ENCODE measurements around the gene TMIE.

Gene TMIE

GRCh38 chr3:46756642-46757041, 55.5 kb downstream of the TMIE start:
- no peaks in the 10 kb centered on the region for H3K9me3 ChIP-seq (ENCODE audit: insufficient read depth, low read length)
- H3K27ac ChIP-seq (ENCODE audit: low read length): no peak overlapping the region
- H3K79me2 ChIP-seq (ENCODE audit: low read length): no peaks in the 10 kb centered on the region
- H4K20me1 ChIP-seq (ENCODE audit: insufficient read depth, low read length): no peaks in the 10 kb centered on the region
- no peak overlapping the region for H3K4me3 ChIP-seq (ENCODE audit: low read length)
- H3K27me3 ChIP-seq (ENCODE audit: low read depth, low read length): 0 out of 2 replicates have a peak, but pooled peaks cover 3% of the 10 kb centered on the region
- no peaks in the 10 kb centered on the region for H3K36me3 ChIP-seq (replicated peaks; ENCODE audit: low read depth, low read length)
- H3K4me2 ChIP-seq (ENCODE audit: low read length): no peak overlapping the region
- TF ChIP-seq CTCF (IDR thresholded peaks at IDR 0.05; ENCODE audit: low read depth, low read length) (no peak), EZH2phosphoT487 (IDR thresholded peaks at IDR 0.05; ENCODE audit: low read depth) (no peak)
- no peak overlapping the region for H2AFZ ChIP-seq (ENCODE audit: low read depth, low read length)
- H3K4me1 ChIP-seq (ENCODE audit: low read length): no peaks in the 10 kb centered on the region
- no peak overlapping the region for H3K9ac ChIP-seq (ENCODE audit: low read length)

DNA sequence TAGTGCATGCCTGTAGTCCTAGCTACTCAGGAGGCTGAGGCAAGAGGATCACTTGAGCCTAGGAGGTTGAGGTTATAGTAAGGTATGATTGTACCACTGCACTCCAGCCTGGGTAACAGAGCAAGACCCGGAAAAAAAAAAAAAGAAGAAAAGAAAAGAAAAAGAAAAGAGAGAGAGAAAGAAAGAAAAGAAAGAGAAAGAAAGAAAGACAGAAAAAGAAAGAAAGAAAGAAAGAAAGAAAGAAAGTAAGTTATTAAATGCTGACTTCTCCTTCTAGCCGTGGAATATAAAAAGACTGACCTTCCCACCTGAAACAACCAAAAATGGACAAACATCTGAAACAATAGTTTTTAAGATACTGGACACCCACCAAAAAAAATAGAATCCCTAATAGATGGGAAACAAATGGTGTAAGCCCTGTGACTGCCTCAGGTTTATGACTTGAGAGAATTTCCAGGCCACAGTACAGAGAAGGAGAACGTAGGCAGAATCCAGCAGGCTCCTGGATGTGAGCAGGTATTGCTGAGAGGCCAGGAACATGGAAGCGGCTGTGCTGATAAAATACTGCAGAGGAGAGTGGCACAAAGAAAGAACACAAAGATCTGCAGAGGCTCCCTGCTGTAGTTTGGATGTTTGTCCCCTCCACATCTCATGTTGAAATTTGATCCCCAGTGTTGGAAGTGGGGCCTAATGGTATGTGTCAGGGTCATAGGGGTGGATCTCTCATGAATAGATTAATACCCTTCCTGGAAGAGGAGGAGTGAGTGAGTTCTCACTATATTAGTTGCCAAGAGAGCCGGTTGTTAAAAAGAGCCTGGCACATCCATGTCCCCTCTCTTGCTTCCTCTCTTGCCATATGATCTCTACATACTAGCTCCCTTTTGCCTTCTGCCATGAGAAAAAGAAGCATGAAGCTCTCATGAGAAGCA, 58.3 kb downstream of the TMIE start:
- H2AFZ ChIP-seq (ENCODE audit: low read depth, low read length): no peak overlapping the region
- no peak overlapping the region for H3K4me3 ChIP-seq (ENCODE audit: low read length)
- H3K4me1 ChIP-seq (ENCODE audit: low read length): no peaks in the 10 kb centered on the region
- no peak overlapping the region for H3K27ac ChIP-seq (ENCODE audit: low read length)
- no peak overlapping the region for H3K9ac ChIP-seq (ENCODE audit: low read length)
- no peaks in the 10 kb centered on the region for H3K79me2 ChIP-seq (ENCODE audit: low read length)
- no peaks in the 10 kb centered on the region for H4K20me1 ChIP-seq (ENCODE audit: insufficient read depth, low read length)
- no peaks in the 10 kb centered on the region for H3K36me3 ChIP-seq (replicated peaks; ENCODE audit: low read depth, low read length)
- TF ChIP-seq CTCF (IDR thresholded peaks at IDR 0.05; ENCODE audit: low read depth, low read length) (no peak), EZH2phosphoT487 (IDR thresholded peaks at IDR 0.05; ENCODE audit: low read depth) (no peak)
- H3K4me2 ChIP-seq (ENCODE audit: low read length): no peak overlapping the region
- peaks cover 6% of the 10 kb centered on the region; the same call in 1 of the 2 replicates for H3K9me3 ChIP-seq (ENCODE audit: insufficient read depth, low read length)
- 0 out of 2 replicates have a peak, but pooled peaks cover 3% of the 10 kb centered on the region for H3K27me3 ChIP-seq (ENCODE audit: low read depth, low read length)
